ENCODE measurements around the gene DCAF6. TPM values are rescaled to one million over a fixed set of nuclear protein-coding genes. Genes with fewer than 3 reads are reported as not detected.
A peak's percentile ranks its signal among the peaks of the same experiment; 100 is the strongest.
"Not testable (repeated sequence)": the region's sequence is repeated elsewhere in the genome, so short reads cannot be mapped to it uniquely, and the experiment has no call there.

The DCAF6 gene, protein sequence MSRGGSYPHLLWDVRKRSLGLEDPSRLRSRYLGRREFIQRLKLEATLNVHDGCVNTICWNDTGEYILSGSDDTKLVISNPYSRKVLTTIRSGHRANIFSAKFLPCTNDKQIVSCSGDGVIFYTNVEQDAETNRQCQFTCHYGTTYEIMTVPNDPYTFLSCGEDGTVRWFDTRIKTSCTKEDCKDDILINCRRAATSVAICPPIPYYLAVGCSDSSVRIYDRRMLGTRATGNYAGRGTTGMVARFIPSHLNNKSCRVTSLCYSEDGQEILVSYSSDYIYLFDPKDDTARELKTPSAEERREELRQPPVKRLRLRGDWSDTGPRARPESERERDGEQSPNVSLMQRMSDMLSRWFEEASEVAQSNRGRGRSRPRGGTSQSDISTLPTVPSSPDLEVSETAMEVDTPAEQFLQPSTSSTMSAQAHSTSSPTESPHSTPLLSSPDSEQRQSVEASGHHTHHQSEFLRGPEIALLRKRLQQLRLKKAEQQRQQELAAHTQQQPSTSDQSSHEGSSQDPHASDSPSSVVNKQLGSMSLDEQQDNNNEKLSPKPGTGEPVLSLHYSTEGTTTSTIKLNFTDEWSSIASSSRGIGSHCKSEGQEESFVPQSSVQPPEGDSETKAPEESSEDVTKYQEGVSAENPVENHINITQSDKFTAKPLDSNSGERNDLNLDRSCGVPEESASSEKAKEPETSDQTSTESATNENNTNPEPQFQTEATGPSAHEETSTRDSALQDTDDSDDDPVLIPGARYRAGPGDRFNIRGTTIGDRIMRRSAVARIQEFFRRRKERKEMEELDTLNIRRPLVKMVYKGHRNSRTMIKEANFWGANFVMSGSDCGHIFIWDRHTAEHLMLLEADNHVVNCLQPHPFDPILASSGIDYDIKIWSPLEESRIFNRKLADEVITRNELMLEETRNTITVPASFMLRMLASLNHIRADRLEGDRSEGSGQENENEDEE
- 10 to 100 TPM; 21.2 to 25.0 TPM for total RNA-seq

DNA sequence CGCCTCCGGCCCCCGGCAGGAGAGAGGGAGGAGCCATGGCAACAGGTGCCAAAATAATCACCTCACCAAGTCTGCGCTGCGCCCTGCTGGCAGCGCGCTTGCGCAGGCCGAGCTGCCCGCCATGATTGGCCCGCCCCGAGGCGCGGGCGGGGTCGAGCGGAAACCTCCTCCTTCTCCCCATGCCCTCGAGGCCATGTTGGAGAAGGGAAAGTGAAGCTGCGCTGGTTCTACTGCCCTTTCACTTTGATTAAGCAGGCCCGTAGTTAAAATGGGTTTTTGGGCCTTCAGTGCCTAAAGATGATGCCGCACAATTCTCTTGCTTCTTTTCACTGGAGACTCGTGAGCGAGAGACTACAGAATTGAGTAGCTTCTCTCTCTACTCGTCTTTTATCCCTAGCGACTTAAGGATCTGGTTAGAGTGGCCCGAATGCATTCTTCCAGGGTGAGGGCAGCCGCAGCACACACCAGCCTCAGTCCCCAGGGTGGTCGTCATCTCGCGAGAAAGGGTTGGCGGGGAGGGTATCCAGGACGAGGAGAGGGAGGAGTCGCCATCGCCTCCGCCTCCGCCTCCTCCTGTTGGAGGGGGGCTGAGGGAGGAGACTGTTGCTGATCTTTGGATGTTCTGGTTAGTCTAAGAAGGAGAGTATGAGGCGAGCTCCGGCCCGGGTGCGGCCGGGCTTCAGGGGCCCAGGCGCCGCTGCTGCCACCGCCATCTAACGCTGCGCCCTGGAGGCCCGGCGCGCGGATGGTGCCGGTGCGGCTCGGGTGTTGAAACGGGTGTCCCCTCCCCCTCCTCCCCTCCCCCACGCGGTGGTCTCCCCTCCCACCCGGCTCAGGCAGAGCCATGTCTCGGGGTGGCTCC lies at the start of gene DCAF6:
DCAF6 (plus strand) TSS at position 616 of the 862 bp plus-strand sequence; CDS start at position 845, 229 bp downstream.
- H3K4me1 Mint-ChIP-seq (ENCODE audit: low read depth): peaks cover 35% of the 10 kb centered on the region
- intact Hi-C loops (cut with micrococcal nuclease): loop anchor here (1.0 to 5.0 kb wide), 9 partner anchors 133 to 1956 kb away; partner anchors contain the start of genes POU2F1, RCSD1, SCYL3 and TADA1
- H3K27me3 Mint-ChIP-seq: no peaks in the 10 kb centered on the region
- peak; percentile 98 for DNase-seq
- ChIA-PET POLR2A (interaction anchor here (0.6 to 1.9 kb wide), 13 partner anchors 8 to 490 kb away, joined by 3 to 6 read pairs (median 4); no protein-coding TSS in a partner anchor), CTCF (interaction anchor here (0.9 to 5.3 kb wide), 3 partner anchors 146 to 716 kb away, joined by 3 to 27 read pairs (median 3); no protein-coding TSS in a partner anchor)
- H3K9me3 Mint-ChIP-seq: no peaks in the 10 kb centered on the region
- H3K4me3 Mint-ChIP-seq: peak within 1 kb of the TSS; percentile 91
- H3K27ac Mint-ChIP-seq: peak within 1 kb of the TSS; percentile 100
- peaks cover 8% of the 10 kb centered on the region for H3K36me3 Mint-ChIP-seq

DNA sequence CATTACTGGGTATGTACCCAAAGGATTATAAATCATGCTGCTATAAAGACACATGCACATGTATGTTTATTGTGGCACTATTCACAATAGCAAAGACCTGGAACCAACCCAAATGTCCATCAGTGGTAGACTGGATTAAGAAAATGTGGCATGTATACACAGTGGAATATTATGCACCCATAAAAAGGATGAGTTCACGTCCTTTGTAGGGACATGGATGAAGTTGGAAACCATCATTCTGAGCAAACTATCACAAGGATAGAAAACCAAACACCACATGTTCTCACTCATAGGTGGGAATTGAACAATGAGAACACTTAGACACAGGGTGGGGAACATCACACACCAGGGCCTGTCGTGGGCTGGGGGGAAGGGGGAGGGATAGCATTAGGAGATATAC lies 49.3 kb upstream of the DCAF6 start:
- H3K27me3 Mint-ChIP-seq; intact Hi-C loops (cut with micrococcal nuclease); DNase-seq; H3K9me3 Mint-ChIP-seq; H3K36me3 Mint-ChIP-seq; POLR2A ChIA-PET; H3K4me1 Mint-ChIP-seq (ENCODE audit: low read depth); CTCF ChIA-PET; H3K27ac Mint-ChIP-seq; H3K4me3 Mint-ChIP-seq: not testable (repeated sequence)

DNA sequence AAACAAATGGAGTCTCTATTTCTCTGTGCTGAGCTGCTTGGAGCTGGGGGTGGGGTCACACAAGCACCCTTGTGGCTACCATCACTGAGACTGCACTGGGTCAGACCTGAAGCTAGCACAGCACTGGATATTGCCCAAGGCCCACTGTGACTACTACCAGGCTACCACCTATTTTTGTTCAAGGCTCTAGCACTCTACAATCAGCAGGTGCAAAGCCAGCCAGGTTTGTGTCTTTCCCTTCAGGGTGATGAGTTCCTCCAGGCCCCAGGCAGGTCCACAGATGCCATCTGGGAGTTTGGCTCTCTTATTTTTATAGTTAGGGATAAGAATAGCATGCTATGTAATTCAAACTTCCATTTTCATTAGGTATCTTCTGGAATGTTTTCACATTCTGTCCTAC lies 46.1 kb upstream of the DCAF6 start:
- H3K27ac Mint-ChIP-seq: no peak overlapping the region
- peaks cover 3% of the 10 kb centered on the region for H3K9me3 Mint-ChIP-seq
- POLR2A ChIA-PET: no interaction called here
- no peaks in the 10 kb centered on the region for H3K4me1 Mint-ChIP-seq (ENCODE audit: low read depth)
- CTCF ChIA-PET: no interaction called here
- DNase-seq: no peak
- no peak overlapping the region for H3K4me3 Mint-ChIP-seq
- H3K36me3 Mint-ChIP-seq: no peaks in the 10 kb centered on the region
- H3K27me3 Mint-ChIP-seq: peaks cover 2% of the 10 kb centered on the region
- intact Hi-C loops (cut with micrococcal nuclease): no loop called here

DNA sequence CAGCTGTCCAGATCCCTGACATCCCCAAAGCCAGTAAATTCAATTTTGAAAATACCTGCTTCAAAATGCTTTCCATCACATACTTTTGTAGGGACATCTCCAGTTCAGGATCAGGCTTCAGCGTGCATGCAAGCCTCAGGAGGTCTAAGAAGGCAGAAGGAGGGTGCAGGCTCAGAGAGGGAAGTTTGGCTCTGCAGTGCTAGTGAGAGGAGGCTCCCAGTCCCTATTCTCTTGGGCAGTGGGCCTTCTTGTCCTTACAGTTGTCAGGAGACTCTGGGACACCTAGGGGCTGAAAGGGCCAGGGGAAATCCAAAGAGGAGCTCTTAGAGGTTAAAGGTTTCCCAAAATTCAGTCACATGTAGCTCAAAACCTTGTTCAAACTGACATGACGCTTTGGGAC lies 42.7 kb upstream of the DCAF6 start:
- CTCF ChIA-PET: interaction anchor here (1.5 kb wide), 1 partner anchor 189 kb away, joined by 4 read pairs; no protein-coding TSS in a partner anchor
- no peak overlapping the region for H3K27ac Mint-ChIP-seq
- POLR2A ChIA-PET: no interaction called here
- H3K9me3 Mint-ChIP-seq: no peaks in the 10 kb centered on the region
- H3K27me3 Mint-ChIP-seq: peaks cover 2% of the 10 kb centered on the region
- intact Hi-C loops (cut with micrococcal nuclease): no loop called here
- no peak overlapping the region for H3K4me3 Mint-ChIP-seq
- no peaks in the 10 kb centered on the region for H3K4me1 Mint-ChIP-seq (ENCODE audit: low read depth)
- DNase-seq: no peak
- H3K36me3 Mint-ChIP-seq: no peaks in the 10 kb centered on the region

DNA sequence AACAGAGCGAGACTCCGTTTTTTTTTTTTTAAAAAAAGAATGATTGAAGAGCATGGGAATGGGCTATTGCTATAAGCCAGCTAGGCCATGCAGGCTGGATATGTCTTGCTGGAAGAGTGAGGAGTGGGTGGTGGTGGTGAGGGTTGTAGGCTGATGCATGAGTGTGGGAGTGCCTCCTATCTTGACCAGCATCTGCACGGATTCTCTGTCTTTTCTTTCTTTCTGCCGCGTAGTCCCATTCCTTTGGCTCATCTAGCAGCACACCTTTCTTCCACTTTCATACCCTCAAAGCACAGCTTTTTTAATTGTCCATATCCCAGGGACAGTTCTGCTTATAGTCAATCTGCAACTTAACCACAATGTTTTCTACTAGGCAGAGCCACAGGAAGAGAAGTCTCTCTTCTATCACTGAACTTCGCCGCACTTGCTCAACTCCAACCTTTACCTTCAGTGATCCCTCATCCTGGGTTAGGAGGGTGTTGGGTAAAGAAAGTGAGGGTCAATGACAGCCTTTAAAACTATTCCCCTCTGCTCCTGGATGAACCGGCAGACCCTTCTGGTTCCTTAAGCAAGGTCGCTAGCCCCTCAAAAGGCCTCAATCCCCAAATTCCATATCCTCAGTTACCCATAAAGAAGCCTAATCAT lies 37.8 kb upstream of the DCAF6 start:
- no peak for DNase-seq
- no peaks in the 10 kb centered on the region for H3K27me3 Mint-ChIP-seq
- intact Hi-C loops (cut with micrococcal nuclease): no loop called here
- H3K4me3 Mint-ChIP-seq: no peak overlapping the region
- no peaks in the 10 kb centered on the region for H3K9me3 Mint-ChIP-seq
- POLR2A ChIA-PET: no interaction called here
- H3K4me1 Mint-ChIP-seq (ENCODE audit: low read depth): no peaks in the 10 kb centered on the region
- no peaks in the 10 kb centered on the region for H3K36me3 Mint-ChIP-seq
- CTCF ChIA-PET: no interaction called here
- H3K27ac Mint-ChIP-seq: no peak overlapping the region

DNA sequence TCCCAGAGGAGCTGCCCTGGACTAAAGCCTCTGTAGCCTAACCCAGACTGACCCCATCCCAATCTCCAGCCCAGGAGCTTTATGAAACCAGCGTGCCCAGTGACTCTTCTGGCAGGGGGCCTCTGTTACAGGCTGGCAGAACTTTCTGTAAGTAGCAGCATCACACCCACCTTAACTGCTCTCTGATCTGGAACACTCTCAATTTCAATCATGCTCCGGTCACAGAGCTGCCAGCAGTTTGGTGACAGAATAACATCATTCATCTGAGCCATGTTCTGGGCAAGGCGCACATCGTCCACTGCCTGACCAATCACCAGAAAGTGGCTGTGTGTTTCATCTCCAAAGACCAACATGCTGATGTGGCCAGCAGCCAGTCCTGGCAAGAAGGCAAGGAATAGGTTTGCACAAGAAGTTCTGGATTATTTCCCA lies 37.2 kb upstream of the DCAF6 start:
- H3K4me1 Mint-ChIP-seq (ENCODE audit: low read depth): no peaks in the 10 kb centered on the region
- DNase-seq: no peak
- no peaks in the 10 kb centered on the region for H3K36me3 Mint-ChIP-seq
- H3K4me3 Mint-ChIP-seq: no peak overlapping the region
- no peak overlapping the region for H3K27ac Mint-ChIP-seq
- H3K27me3 Mint-ChIP-seq: no peaks in the 10 kb centered on the region
- ChIA-PET POLR2A (no interaction called here), CTCF (no interaction called here)
- intact Hi-C loops (cut with micrococcal nuclease): no loop called here
- no peaks in the 10 kb centered on the region for H3K9me3 Mint-ChIP-seq

DNA sequence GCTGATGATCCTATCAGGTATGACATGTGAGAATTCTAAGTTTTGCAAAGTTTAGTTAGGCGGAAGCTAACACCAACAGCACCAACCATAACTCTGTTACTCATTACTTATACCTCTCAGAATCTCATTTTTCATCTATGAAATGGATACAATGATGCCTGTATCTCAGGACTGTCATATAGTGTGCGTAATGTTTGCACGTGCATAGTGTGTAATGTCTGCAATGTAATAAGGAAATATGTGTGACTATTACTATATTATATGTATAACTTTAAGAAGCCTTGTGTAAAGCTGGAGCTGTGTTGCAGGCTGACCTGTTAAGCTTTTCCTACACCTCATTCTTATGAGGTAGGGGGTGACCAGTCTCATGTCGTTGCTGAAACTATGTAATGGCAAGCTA lies 35.6 kb upstream of the DCAF6 start:
- Mint-ChIP-seq H3K4me1 (ENCODE audit: low read depth) (no peaks in the 10 kb centered on the region), H3K4me3 (no peak overlapping the region), H3K27me3 (peaks cover 2% of the 10 kb centered on the region), H3K27ac (no peak overlapping the region), H3K9me3 (no peaks in the 10 kb centered on the region), H3K36me3 (no peaks in the 10 kb centered on the region)
- ChIA-PET POLR2A (no interaction called here), CTCF (no interaction called here)
- DNase-seq: no peak
- intact Hi-C loops (cut with micrococcal nuclease): no loop called here

DNA sequence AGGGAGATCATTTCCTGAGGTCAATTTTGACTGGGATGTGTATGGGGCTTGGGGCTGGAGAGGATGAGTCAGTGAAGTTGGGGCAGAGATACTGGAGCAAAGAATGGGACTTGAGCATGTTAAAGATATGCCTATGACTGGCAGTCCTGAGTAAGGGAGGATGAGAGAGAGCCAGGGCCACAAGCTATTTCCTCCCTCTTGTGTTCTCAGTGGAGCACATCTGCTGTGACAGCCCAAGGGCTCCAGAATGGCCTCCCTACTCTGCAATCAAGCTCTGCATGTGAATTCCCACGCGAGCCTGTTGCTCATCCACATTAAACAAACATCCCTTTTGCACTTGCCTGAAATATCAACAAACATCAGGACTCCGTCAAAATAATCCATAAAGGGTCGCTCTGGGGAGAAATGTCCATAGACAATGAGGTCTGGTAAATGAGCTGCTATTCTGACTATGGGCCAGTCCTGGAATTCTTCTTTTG lies 31.8 kb upstream of the DCAF6 start:
- POLR2A ChIA-PET: interaction anchor here (0.6 kb wide), 1 partner anchor 31 kb away, joined by 3 read pairs; no protein-coding TSS in a partner anchor

DNA sequence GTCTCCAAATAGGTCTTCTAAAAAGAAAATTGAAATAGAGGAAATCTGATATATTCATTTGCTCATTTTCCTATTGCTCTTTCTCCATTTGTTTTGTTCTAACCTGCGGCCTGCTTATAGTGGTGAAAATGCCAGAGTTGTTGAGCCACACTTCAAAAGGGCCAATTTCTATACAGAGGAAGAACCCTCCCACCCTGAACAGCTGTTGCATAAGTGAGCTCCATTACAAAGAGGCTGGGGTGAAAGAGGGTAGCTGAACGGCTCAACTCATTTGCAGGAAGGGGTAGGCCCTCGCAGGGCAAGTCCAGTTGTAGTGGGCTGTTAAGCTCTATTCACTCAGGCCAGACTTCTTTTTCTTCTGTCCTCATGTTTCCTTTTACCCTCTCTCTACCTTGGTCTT lies 31.3 kb upstream of the DCAF6 start:
- POLR2A ChIA-PET: interaction anchor here (0.6 kb wide), 1 partner anchor 30 kb away, joined by 3 read pairs; no protein-coding TSS in a partner anchor

More for the DNA sequence above, 31.8 kb upstream of the DCAF6 start:
- Mint-ChIP-seq H3K27me3 (peaks cover 2% of the 10 kb centered on the region), H3K9me3 (peaks cover 4% of the 10 kb centered on the region), H3K36me3 (no peaks in the 10 kb centered on the region), H3K27ac (no peak overlapping the region), H3K4me1 (ENCODE audit: low read depth) (no peaks in the 10 kb centered on the region), H3K4me3 (no peak overlapping the region)
- intact Hi-C loops (cut with micrococcal nuclease): no loop called here
- CTCF ChIA-PET: interaction anchor here (1.5 kb wide), 1 partner anchor 178 kb away, joined by 5 read pairs; no protein-coding TSS in a partner anchor
- DNase-seq: no peak

DNA sequence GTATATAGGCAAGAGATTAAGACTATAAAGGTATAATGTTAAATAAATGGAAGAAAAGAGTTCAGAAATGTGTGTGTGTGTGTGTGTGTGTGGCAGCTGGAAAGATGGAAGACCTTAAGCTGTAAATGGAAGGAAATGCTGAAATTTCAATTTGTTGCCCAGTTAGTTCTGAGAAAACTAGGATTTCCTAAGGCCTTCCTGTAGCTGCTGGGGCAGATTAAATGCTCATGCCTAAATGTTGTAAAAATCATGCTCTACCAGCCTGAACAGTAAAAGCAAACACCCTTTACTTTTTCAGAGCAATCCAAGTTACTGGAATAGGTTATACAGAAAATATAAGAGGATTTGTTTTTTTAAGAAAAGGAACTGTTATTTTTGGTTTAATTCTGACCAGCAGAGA lies 30.8 kb upstream of the DCAF6 start:
- ChIA-PET POLR2A (no interaction called here), CTCF (no interaction called here)
- peaks cover 2% of the 10 kb centered on the region for H3K27me3 Mint-ChIP-seq
- H3K9me3 Mint-ChIP-seq: peaks cover 10% of the 10 kb centered on the region
- no peaks in the 10 kb centered on the region for H3K4me1 Mint-ChIP-seq (ENCODE audit: low read depth)
- intact Hi-C loops (cut with micrococcal nuclease): no loop called here
- no peak overlapping the region for H3K27ac Mint-ChIP-seq
- DNase-seq: no peak
- no peak overlapping the region for H3K4me3 Mint-ChIP-seq
- H3K36me3 Mint-ChIP-seq: no peaks in the 10 kb centered on the region

More for the DNA sequence above, 31.3 kb upstream of the DCAF6 start:
- H3K4me3 Mint-ChIP-seq: no peak overlapping the region
- no peak overlapping the region for H3K27ac Mint-ChIP-seq
- no peaks in the 10 kb centered on the region for H3K36me3 Mint-ChIP-seq
- H3K9me3 Mint-ChIP-seq: peaks cover 8% of the 10 kb centered on the region
- H3K4me1 Mint-ChIP-seq (ENCODE audit: low read depth): no peaks in the 10 kb centered on the region
- no peak for DNase-seq
- CTCF ChIA-PET: interaction anchor here (1.5 kb wide), 1 partner anchor 177 kb away, joined by 5 read pairs; no protein-coding TSS in a partner anchor
- intact Hi-C loops (cut with micrococcal nuclease): no loop called here
- peaks cover 2% of the 10 kb centered on the region for H3K27me3 Mint-ChIP-seq

DNA sequence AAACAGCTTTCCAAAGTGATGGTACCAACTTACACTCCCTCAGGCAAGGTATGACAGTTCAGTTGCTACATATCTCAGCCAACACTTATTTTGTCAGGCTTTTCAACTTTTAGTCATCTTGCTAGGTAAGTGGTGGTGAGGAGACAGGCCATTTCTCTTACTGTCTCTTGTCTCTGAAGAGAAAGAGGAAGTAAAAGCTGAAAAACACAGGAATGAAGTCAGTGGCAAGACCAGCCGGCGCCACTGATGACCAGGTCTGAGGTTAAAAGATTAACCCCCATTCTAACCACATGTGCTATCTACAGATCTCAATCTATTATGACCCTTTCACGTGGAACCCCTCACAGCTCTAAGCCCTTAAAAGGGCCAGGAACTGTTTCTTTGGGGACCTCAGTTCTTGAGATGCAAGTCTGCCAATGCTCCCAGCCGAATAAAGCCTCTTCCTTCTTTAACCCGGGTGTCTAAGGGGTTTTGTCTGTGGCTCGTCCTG lies 26.7 kb upstream of the DCAF6 start:
- Mint-ChIP-seq H3K4me3 (no peak overlapping the region), H3K9me3 (peaks cover 10% of the 10 kb centered on the region), H3K27me3 (peaks cover 2% of the 10 kb centered on the region), H3K4me1 (ENCODE audit: low read depth) (no peaks in the 10 kb centered on the region), H3K36me3 (no peaks in the 10 kb centered on the region), H3K27ac (no peak overlapping the region)
- no peak for DNase-seq
- CTCF ChIA-PET: interaction anchor here (1.0 kb wide), 1 partner anchor 174 kb away, joined by 3 read pairs; no protein-coding TSS in a partner anchor
- POLR2A ChIA-PET: no interaction called here
- intact Hi-C loops (cut with micrococcal nuclease): no loop called here
